Neural progenitor cell (in vitro differentiated cells): ENCODE measurements around the gene NOS1AP. TPM values are rescaled to one million over a fixed set of nuclear protein-coding genes. Genes with fewer than 3 reads are reported as not detected.

Source experiments
- DNase-seq: peaks from one replicate; pipeline ENCODE4 v3.0.0-alpha.2; 2016; ENCODE audit warnings: low spot score
- H2AFZ ChIP-seq: fragments of 200-600 bp; sonication (generic); replicated peaks from 2 replicates; pipeline ENCODE4 v1.6.1; 2016; ENCODE audit warnings: antibody characterized with exemption
- H3F3A ChIP-seq: fragments of 200-600 bp; sonication (generic); 2 replicates; pipeline ENCODE4 v1.6.1; 2016; ENCODE audit warnings: antibody characterized with exemption, low read depth
- H3K27ac ChIP-seq: fragments of 200-600 bp; sonication (generic); 2 replicates; pipeline ENCODE4 v1.5.1; 2016; ENCODE audit warnings: mild to moderate bottlenecking
- H3K27me3 ChIP-seq: fragments of 200-600 bp; sonication (generic); 2 replicates; pipeline ENCODE4 v1.6.1; 2016; ENCODE audit warnings: mild to moderate bottlenecking, moderate library complexity
- H3K36me3 ChIP-seq: fragments of 200-600 bp; sonication (generic); 2 replicates; pipeline ENCODE4 v1.5.1; 2016
- H3K4me1 ChIP-seq: fragments of 200-600 bp; sonication (generic); 2 replicates; pipeline ENCODE4 v1.6.1; 2016; ENCODE audit warnings: mixed run types
- H3K4me2 ChIP-seq: fragments of 200-600 bp; sonication (generic); 2 replicates; pipeline ENCODE4 v1.6.1; 2016
- H3K4me3 ChIP-seq: fragments of 200-600 bp; sonication (generic); 2 replicates; pipeline ENCODE4 v1.5.1; 2016
- H3K79me2 ChIP-seq: fragments of 200-600 bp; sonication (generic); 2 replicates; pipeline ENCODE4 v1.6.1; 2016; ENCODE audit warnings: low read depth
- H3K9ac ChIP-seq: fragments of 200-600 bp; sonication (generic); 2 replicates; pipeline ENCODE4 v1.6.1; 2016
- H3K9me3 ChIP-seq: fragments of 200-600 bp; sonication (generic); 2 replicates; pipeline ENCODE4 v1.5.1; 2016; ENCODE audit warnings: low read depth
- H4K20me1 ChIP-seq: fragments of 200-600 bp; sonication (generic); 2 replicates; pipeline ENCODE4 v1.6.1; 2016; ENCODE audit warnings: low read depth
- H3K27ac Mint-ChIP-seq: 3 replicates; pipeline ENCODE4 v1.8.0; 2021; ENCODE audit warnings: mixed read lengths
- H3K27me3 Mint-ChIP-seq: 2 replicates; pipeline ENCODE4 v1.8.0; 2022; ENCODE audit warnings: low read depth, mild to moderate bottlenecking, inconsistent platforms, moderate library complexity, mixed read lengths; ENCODE audit not compliant: insufficient read depth
- H3K36me3 Mint-ChIP-seq: 3 replicates; pipeline ENCODE4 v1.8.0; 2021; ENCODE audit warnings: mixed read lengths
- H3K4me1 Mint-ChIP-seq: 3 replicates; pipeline ENCODE4 v1.8.0; 2021; ENCODE audit warnings: mixed read lengths
- H3K4me3 Mint-ChIP-seq: 3 replicates; pipeline ENCODE4 v1.8.0; 2021; ENCODE audit warnings: mild to moderate bottlenecking, moderate library complexity, mixed read lengths
- H3K9me3 Mint-ChIP-seq: 3 replicates; pipeline ENCODE4 v1.8.0; 2020; ENCODE audit warnings: mixed read lengths
- EZH2 ChIP-seq: fragments of 200-600 bp; sonication (generic); IDR thresholded peaks from 2 replicates; pipeline ENCODE4 v1.6.1; 2017; ENCODE audit warnings: antibody characterized with exemption, mild to moderate bottlenecking, moderate library complexity
- EZH2phosphoT487 ChIP-seq: fragments of 200-600 bp; sonication (generic); IDR thresholded peaks from 2 replicates; pipeline ENCODE4 v1.6.1; 2017; ENCODE audit warnings: antibody characterized with exemption
- total RNA-seq: library from RNA; depleted of rRNA; stranded (reverse); fragments of >200 nt; gene quantifications from 2 replicates; pipeline ENCODE4 v1.2.3, GENCODE V29; 2015; ENCODE audit warnings: low replicate concordance
- TF ChIP-seq, protein P1 (sequence below): fragments of 200-600 bp; sonication (generic); IDR thresholded peaks from 2 replicates; pipeline ENCODE4 v1.5.1; 2017; ENCODE audit warnings: antibody characterized with exemption, mild to moderate bottlenecking

Gene NOS1AP
- total RNA-seq, 1 donor from 2014 or later = 2.4 TPM

DNA sequence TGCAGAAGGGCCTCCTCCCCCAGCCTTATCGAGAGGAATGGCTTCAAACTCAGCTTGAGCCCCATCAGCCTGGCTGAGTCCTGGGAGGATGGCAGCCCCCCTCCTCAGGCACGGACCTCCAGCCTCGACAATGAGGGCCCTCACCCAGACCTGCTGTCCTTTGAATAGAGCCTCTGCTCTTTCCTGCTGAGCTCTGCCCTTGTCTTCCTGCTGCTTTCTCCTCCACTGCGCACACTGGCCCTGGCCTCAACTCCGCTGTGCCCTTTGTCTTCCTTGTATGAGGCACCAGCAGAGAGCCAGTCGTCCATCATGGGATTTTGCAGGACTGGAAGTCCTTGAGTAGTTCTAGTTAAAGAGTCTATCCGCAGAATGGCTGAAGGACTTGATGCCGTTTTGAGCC lies 314.0 kb downstream of the NOS1AP start:
- TF ChIP-seq EZH2 (no peak), EZH2phosphoT487 (no peak)
- TF ChIP-seq, protein P1, sequence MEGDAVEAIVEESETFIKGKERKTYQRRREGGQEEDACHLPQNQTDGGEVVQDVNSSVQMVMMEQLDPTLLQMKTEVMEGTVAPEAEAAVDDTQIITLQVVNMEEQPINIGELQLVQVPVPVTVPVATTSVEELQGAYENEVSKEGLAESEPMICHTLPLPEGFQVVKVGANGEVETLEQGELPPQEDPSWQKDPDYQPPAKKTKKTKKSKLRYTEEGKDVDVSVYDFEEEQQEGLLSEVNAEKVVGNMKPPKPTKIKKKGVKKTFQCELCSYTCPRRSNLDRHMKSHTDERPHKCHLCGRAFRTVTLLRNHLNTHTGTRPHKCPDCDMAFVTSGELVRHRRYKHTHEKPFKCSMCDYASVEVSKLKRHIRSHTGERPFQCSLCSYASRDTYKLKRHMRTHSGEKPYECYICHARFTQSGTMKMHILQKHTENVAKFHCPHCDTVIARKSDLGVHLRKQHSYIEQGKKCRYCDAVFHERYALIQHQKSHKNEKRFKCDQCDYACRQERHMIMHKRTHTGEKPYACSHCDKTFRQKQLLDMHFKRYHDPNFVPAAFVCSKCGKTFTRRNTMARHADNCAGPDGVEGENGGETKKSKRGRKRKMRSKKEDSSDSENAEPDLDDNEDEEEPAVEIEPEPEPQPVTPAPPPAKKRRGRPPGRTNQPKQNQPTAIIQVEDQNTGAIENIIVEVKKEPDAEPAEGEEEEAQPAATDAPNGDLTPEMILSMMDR = no peak
- Histone ChIP-seq H3K27me3 (no peaks in the 10 kb centered on the region), H3K79me2 (no peaks in the 10 kb centered on the region), H3K4me1 (peaks cover 38% of the 10 kb centered on the region), H3K4me3 (no peak overlapping the region), H3K4me2 (no peak overlapping the region), H3K9ac (no peak overlapping the region), H3K36me3 (no peaks in the 10 kb centered on the region), H3K9me3 (no peaks in the 10 kb centered on the region), H3F3A (peaks cover 15% of the 10 kb centered on the region), H4K20me1 (no peaks in the 10 kb centered on the region), H2AFZ (no peak overlapping the region), H3K27ac (no peak overlapping the region)
- no peak for DNase-seq
- peaks cover 52% of the 10 kb centered on the region for H3K4me1 Mint-ChIP-seq
- H3K4me3 Mint-ChIP-seq = no peak overlapping the region
- H3K9me3 Mint-ChIP-seq = no peaks in the 10 kb centered on the region
- H3K27ac Mint-ChIP-seq = peak overlapping the region; percentile 90
- H3K27me3 Mint-ChIP-seq = peaks cover 4% of the 10 kb centered on the region
- peaks cover 26% of the 10 kb centered on the region for H3K36me3 Mint-ChIP-seq

DNA sequence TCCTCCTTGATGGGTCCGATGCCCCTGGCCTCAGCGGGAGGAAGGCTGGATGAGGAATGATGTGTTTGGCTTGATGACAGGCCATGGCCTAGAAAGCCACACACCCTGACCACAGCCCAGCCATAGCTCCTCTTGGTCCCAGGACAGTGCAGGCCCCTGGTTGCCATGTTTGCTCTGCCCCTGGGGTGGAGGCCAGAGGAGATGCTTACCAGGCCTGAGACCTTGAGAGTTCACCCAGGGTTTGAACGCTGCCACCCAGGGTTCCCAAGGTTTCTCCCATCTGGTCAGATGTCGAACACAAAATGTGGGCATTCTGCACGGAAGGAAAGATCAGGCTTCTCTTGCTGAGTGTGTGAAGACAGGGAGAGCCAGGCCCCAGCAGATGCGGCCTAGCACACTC lies 314.6 kb downstream of the NOS1AP start:
- no peak for TF ChIP-seq EZH2
- TF ChIP-seq, protein P1 = no peak
- no peak for TF ChIP-seq EZH2phosphoT487
- Mint-ChIP-seq H3K9me3 (no peaks in the 10 kb centered on the region), H3K27ac (peak overlapping the region; percentile 90), H3K4me1 (peaks cover 58% of the 10 kb centered on the region), H3K27me3 (peaks cover 4% of the 10 kb centered on the region), H3K4me3 (no peak overlapping the region), H3K36me3 (peaks cover 26% of the 10 kb centered on the region)
- DNase-seq = no peak
- Histone ChIP-seq H3K36me3 (no peaks in the 10 kb centered on the region), H3K9ac (no peak overlapping the region), H3K4me2 (no peak overlapping the region), H2AFZ (no peak overlapping the region), H3K79me2 (no peaks in the 10 kb centered on the region), H3K4me3 (no peak overlapping the region), H3K27me3 (no peaks in the 10 kb centered on the region), H3K9me3 (no peaks in the 10 kb centered on the region), H3F3A (peaks cover 21% of the 10 kb centered on the region), H3K27ac (no peak overlapping the region), H3K4me1 (peaks cover 43% of the 10 kb centered on the region), H4K20me1 (no peaks in the 10 kb centered on the region)

DNA sequence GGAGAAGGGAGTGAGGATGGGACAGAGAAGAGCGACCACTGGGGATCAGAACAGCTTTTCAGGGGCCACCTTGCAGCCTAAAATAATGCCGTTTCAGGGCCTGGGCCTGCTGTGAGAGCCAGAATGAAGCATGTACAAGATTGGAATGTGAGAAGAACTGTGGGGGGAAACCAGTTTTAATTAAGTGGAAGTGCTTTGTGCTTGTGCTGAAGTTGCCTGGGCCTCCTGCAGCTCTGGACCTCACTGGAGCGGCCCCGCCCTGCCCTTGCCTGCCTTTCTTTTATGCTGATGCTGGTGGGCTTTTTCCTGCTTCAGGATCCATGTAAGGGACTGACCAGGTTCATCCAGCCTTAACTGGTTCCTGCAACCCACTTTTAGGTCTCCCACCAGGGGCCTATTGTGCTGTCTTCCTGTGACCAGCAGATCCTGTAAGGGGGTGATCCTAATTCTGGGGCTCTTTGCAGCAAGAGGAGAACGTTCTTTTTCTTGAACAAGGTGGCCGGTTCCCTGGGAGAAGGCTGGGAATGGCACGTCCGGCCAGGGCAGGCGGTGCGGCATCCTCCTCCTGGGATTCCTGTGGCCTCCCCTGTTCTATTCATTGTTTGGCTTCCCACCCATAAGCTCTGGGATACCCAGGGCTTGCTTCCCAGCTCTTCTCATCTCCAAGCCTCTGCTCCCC lies 315.2 kb downstream of the NOS1AP start:
- H3F3A ChIP-seq = peaks cover 27% of the 10 kb centered on the region
- no peak overlapping the region for H3K9ac ChIP-seq
- peak; percentile 54 for DNase-seq
- peaks cover 49% of the 10 kb centered on the region for H3K4me1 ChIP-seq
- no peak for TF ChIP-seq EZH2
- TF ChIP-seq, protein P1 = no peak
- TF ChIP-seq EZH2phosphoT487 = no peak
- Mint-ChIP-seq H3K4me3 (peak overlapping the region; percentile 23), H3K4me1 (peaks cover 64% of the 10 kb centered on the region), H3K27me3 (peaks cover 7% of the 10 kb centered on the region), H3K27ac (peak overlapping the region; percentile 93), H3K36me3 (peaks cover 26% of the 10 kb centered on the region), H3K9me3 (no peaks in the 10 kb centered on the region)
- H3K36me3 ChIP-seq = no peaks in the 10 kb centered on the region
- H2AFZ ChIP-seq = no peak overlapping the region
- no peak overlapping the region for H3K4me3 ChIP-seq
- H3K27ac ChIP-seq = no peak overlapping the region
- no peaks in the 10 kb centered on the region for H3K27me3 ChIP-seq
- H3K4me2 ChIP-seq = no peak overlapping the region
- no peaks in the 10 kb centered on the region for H3K79me2 ChIP-seq
- H3K9me3 ChIP-seq = no peaks in the 10 kb centered on the region
- H4K20me1 ChIP-seq = no peaks in the 10 kb centered on the region
